Left ventricle myocardium inferior (tissue), 1 donor: Measurements from ENCODE around the gene FJX1. TPM values are rescaled to one million over a fixed set of nuclear protein-coding genes. Genes with fewer than 3 reads are reported as not detected.

ENCODE experiments used
- DNase-seq: peaks from one replicate; pipeline ENCODE4 v3.0.0-alpha.2; 2020
- H3K27ac ChIP-seq: fragments of 200-600 bp; replicated peaks from 2 replicates; pipeline ENCODE4 v1.8.0; 2021
- H3K27me3 ChIP-seq: fragments of 200-600 bp; 2 replicates; pipeline ENCODE4 v1.8.0; 2021; ENCODE audit warnings: low read depth
- H3K36me3 ChIP-seq: fragments of 200-600 bp; 2 replicates; pipeline ENCODE4 v1.8.0; 2021
- H3K4me1 ChIP-seq: fragments of 200-600 bp; 2 replicates; pipeline ENCODE4 v1.8.0; 2021
- H3K4me3 ChIP-seq: fragments of 200-600 bp; 2 replicates; pipeline ENCODE4 v1.8.0; 2021; ENCODE audit warnings: mild to moderate bottlenecking, moderate library complexity
- H3K9me3 ChIP-seq: fragments of 200-600 bp; replicated peaks from 2 replicates; pipeline ENCODE4 v1.8.0; 2021
- CTCF ChIP-seq: fragments of 200-600 bp; IDR thresholded peaks from 2 replicates; pipeline ENCODE4 v1.8.0; 2021; ENCODE audit warnings: antibody characterized with exemption, mild to moderate bottlenecking, borderline replicate concordance
- intact Hi-C: fragments of 100-400 bp; cut with micrococcal nuclease; formaldehyde crosslinking; loops from one replicate; pipeline ENCODE4 v1.11.0; 2022
- total RNA-seq: library from RNA; stranded (reverse); fragmentation: NEBNext Ultra II Directional; extraction: Animal tissue kit (Norgen Biotek cat#: 25700); gene quantifications from one replicate; pipeline ENCODE4 v1.2.1, GENCODE V29; 2021
- donor health status: DM: no; HTN: yes; CAD: no; lungs with severe emphysema.

Gene FJX1
- total RNA-seq, 1 donor from 2014 or later = 0.88 TPM

GRCh38 chr11:35598254-35599125, 19.8 kb upstream of the FJX1 start:
- intact Hi-C loops = no loop called here
- peaks cover 72% of the 10 kb centered on the region for H3K27me3 ChIP-seq
- no peak overlapping the region for H3K4me3 ChIP-seq
- no peak for TF ChIP-seq CTCF
- H3K36me3 ChIP-seq = no peaks in the 10 kb centered on the region
- H3K9me3 ChIP-seq = no peaks in the 10 kb centered on the region
- no peak overlapping the region for H3K27ac ChIP-seq
- no peak for DNase-seq
- H3K4me1 ChIP-seq = no peaks in the 10 kb centered on the region

- DNase-seq = no peak
- TF ChIP-seq CTCF = no peak
- Histone ChIP-seq H3K27ac (no peak overlapping the region), H3K9me3 (no peaks in the 10 kb centered on the region), H3K4me1 (no peaks in the 10 kb centered on the region), H3K27me3 (peaks cover 91% of the 10 kb centered on the region), H3K36me3 (no peaks in the 10 kb centered on the region), H3K4me3 (no peak overlapping the region)
- intact Hi-C loops = no loop called here
These were observed 17.9 kb upstream of the FJX1 start for GRCh38 chr11:35600331-35600838.

- no peaks in the 10 kb centered on the region for H3K4me1 ChIP-seq
- intact Hi-C loops = no loop called here
- H3K27ac ChIP-seq = no peak overlapping the region
- no peak for DNase-seq
- H3K4me3 ChIP-seq = no peak overlapping the region
- no peak for TF ChIP-seq CTCF
- H3K36me3 ChIP-seq = no peaks in the 10 kb centered on the region
- H3K9me3 ChIP-seq = no peaks in the 10 kb centered on the region
- peaks cover 96% of the 10 kb centered on the region for H3K27me3 ChIP-seq
These were observed 16.0 kb upstream of the FJX1 start for GRCh38 chr11:35602160-35602793.

GRCh38 chr11:35602979-35603378, 15.3 kb upstream of the FJX1 start:
- no peak overlapping the region for H3K4me3 ChIP-seq
- no peaks in the 10 kb centered on the region for H3K9me3 ChIP-seq
- intact Hi-C loops = no loop called here
- H3K27ac ChIP-seq = no peak overlapping the region
- no peak for DNase-seq
- TF ChIP-seq CTCF = no peak
- H3K36me3 ChIP-seq = no peaks in the 10 kb centered on the region
- H3K4me1 ChIP-seq = no peaks in the 10 kb centered on the region
- H3K27me3 ChIP-seq = peaks cover 96% of the 10 kb centered on the region

GRCh38 chr11:35605706-35606105, 12.6 kb upstream of the FJX1 start:
- H3K27ac ChIP-seq = no peak overlapping the region
- no peaks in the 10 kb centered on the region for H3K4me1 ChIP-seq
- DNase-seq = peak; percentile 45
- no peak for TF ChIP-seq CTCF
- intact Hi-C loops = no loop called here
- peaks cover 99% of the 10 kb centered on the region for H3K27me3 ChIP-seq
- H3K36me3 ChIP-seq = no peaks in the 10 kb centered on the region
- no peak overlapping the region for H3K4me3 ChIP-seq
- H3K9me3 ChIP-seq = no peaks in the 10 kb centered on the region
